ENCODE data around the gene VTA1. TPM values are rescaled to one million over a fixed set of nuclear protein-coding genes. Genes with fewer than 3 reads are reported as not detected.

VTA1 gene
- total RNA-seq, 1 experiment from 2014 or later: 55.1 TPM

DNA sequence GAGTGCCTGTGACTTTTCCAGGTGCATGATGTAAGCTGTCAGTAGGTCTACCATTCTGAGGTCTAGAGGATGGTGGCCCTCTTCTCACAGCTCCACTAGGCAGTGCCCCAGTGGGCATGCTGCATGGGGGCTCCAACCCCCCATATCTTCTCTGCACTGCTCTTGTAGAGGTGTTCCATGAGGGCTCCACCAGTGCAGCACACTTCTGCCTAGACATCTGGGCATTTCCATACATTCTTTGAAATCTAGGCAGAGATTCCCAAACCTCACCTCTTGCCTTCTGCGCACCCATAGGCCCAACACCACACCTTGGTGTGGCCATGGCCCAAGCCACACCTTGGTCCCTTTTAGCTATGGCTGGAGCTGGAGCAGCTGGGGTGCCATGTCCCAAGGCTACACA, 66.3 kb downstream of the VTA1 start:
- no peak for DNase-seq
- no TSS peak for BruUV-seq (replicated peaks)
- Mint-ChIP-seq H3K4me3 (ENCODE audit: unreplicated experiment) (no peak overlapping the region), H3K27ac (ENCODE audit: unreplicated experiment) (no peak overlapping the region), H3K36me3 (ENCODE audit: insufficient read depth, unreplicated experiment) (peaks cover 54% of the 10 kb centered on the region), H3K9me3 (ENCODE audit: unreplicated experiment) (peaks cover 28% of the 10 kb centered on the region), H3K4me1 (ENCODE audit: low read depth, unreplicated experiment) (no peaks in the 10 kb centered on the region), H3K27me3 (ENCODE audit: insufficient read depth, unreplicated experiment) (no peaks in the 10 kb centered on the region)
- no peaks in the 10 kb centered on the region for H3K27me3 ChIP-seq (replicated peaks; ENCODE audit: control insufficient read depth, insufficient read depth, low read length)
- ChIA-PET CTCF (no interaction called here), POLR2A (no interaction called here)
- TF ChIP-seq CTCF (IDR thresholded peaks at IDR 0.05; ENCODE audit: insufficient read depth in 1 of 2, low read depth in 1 of 2, low read length in 1 of 2, severe bottlenecking in 1 of 2, unreplicated experiment in 1 of 2): no peak
- H3K36me3 ChIP-seq (ENCODE audit: control insufficient read depth, insufficient read depth, low read length): peaks cover 3% of the 10 kb centered on the region; the same call in 1 of the 2 replicates
- no peaks in the 10 kb centered on the region for H3K4me1 ChIP-seq
- no peak overlapping the region for H3K4me3 ChIP-seq (ENCODE audit: low read depth, low read length)
- intact Hi-C loops (cut with micrococcal nuclease; ENCODE audit: unreplicated experiment): no loop called here
- H3K9me3 ChIP-seq: peaks cover 4% of the 10 kb centered on the region; the same call in 1 of the 2 replicates

- Histone ChIP-seq H3K36me3 (ENCODE audit: control insufficient read depth, insufficient read depth, low read length) (no peaks in the 10 kb centered on the region; the same call in 1 of the 2 replicates), H3K27me3 (replicated peaks; ENCODE audit: control insufficient read depth, insufficient read depth, low read length) (no peaks in the 10 kb centered on the region), H3K4me3 (ENCODE audit: low read depth, low read length) (no peak overlapping the region), H3K4me1 (no peaks in the 10 kb centered on the region), H3K9me3 (no peaks in the 10 kb centered on the region)
- Mint-ChIP-seq H3K36me3 (ENCODE audit: insufficient read depth, unreplicated experiment) (peaks cover 17% of the 10 kb centered on the region), H3K4me1 (ENCODE audit: low read depth, unreplicated experiment) (peaks cover 8% of the 10 kb centered on the region), H3K27me3 (ENCODE audit: insufficient read depth, unreplicated experiment) (no peaks in the 10 kb centered on the region), H3K4me3 (ENCODE audit: unreplicated experiment) (no peak overlapping the region), H3K9me3 (ENCODE audit: unreplicated experiment) (no peaks in the 10 kb centered on the region), H3K27ac (ENCODE audit: unreplicated experiment) (no peak overlapping the region)
- no peak for DNase-seq
- TF ChIP-seq CTCF (IDR thresholded peaks at IDR 0.05; ENCODE audit: insufficient read depth in 1 of 2, low read depth in 1 of 2, low read length in 1 of 2, severe bottlenecking in 1 of 2, unreplicated experiment in 1 of 2): no peak
- no TSS peak for BruUV-seq (replicated peaks)
- ChIA-PET POLR2A (no interaction called here), CTCF (no interaction called here)
- intact Hi-C loops (cut with micrococcal nuclease; ENCODE audit: unreplicated experiment): no loop called here
Observed at GRCh38 chr6:142218446-142218845, 71.4 kb downstream of the VTA1 start.

DNA sequence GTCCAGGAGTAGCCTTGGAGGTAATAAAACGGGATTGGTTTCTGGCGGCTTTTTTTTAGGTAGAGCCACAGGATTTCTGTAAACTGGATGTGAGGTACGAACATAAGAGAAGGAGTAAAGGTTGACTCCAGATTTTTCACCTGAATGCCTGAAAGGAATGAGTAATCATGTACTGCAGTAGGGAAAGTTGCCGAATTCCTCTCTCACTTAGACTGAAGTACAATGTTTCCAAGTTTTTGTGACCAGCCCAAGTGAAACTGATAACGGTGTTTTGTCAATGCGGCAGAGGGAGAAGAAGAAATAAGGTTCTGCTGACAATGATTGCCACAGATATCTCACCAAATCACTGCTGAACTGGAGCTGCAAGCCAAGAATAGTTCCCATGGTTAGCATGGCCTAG, 75.0 kb downstream of the VTA1 start:
- H3K36me3 ChIP-seq (ENCODE audit: control insufficient read depth, insufficient read depth, low read length): no peaks in the 10 kb centered on the region; the same call in 1 of the 2 replicates
- Mint-ChIP-seq H3K4me1 (ENCODE audit: low read depth, unreplicated experiment) (peaks cover 8% of the 10 kb centered on the region), H3K27ac (ENCODE audit: unreplicated experiment) (no peak overlapping the region), H3K9me3 (ENCODE audit: unreplicated experiment) (no peaks in the 10 kb centered on the region), H3K36me3 (ENCODE audit: insufficient read depth, unreplicated experiment) (peaks cover 7% of the 10 kb centered on the region), H3K27me3 (ENCODE audit: insufficient read depth, unreplicated experiment) (no peaks in the 10 kb centered on the region), H3K4me3 (ENCODE audit: unreplicated experiment) (no peak overlapping the region)
- H3K9me3 ChIP-seq: no peaks in the 10 kb centered on the region
- no TSS peak for BruUV-seq (replicated peaks)
- no peak for DNase-seq
- intact Hi-C loops (cut with micrococcal nuclease; ENCODE audit: unreplicated experiment): no loop called here
- ChIA-PET POLR2A (no interaction called here), CTCF (no interaction called here)
- no peaks in the 10 kb centered on the region for H3K4me1 ChIP-seq
- no peaks in the 10 kb centered on the region for H3K27me3 ChIP-seq (replicated peaks; ENCODE audit: control insufficient read depth, insufficient read depth, low read length)
- H3K4me3 ChIP-seq (ENCODE audit: low read depth, low read length): no peak overlapping the region
- no peak for TF ChIP-seq CTCF (IDR thresholded peaks at IDR 0.05; ENCODE audit: insufficient read depth in 1 of 2, low read depth in 1 of 2, low read length in 1 of 2, severe bottlenecking in 1 of 2, unreplicated experiment in 1 of 2)

Measured in Caco-2 (cell line).